ENCODE results near the gene BEX2.

GRCh38 chrX:103293118-103293517 is 17.7 kb downstream of the BEX2 start:
- TF ChIP-seq CTCF (IDR thresholded peaks at IDR 0.05) (no peak), POLR2AphosphoS5 (IDR thresholded peaks at IDR 0.05) (no peak)

All from prostate gland (tissue), 2 donors.